Endometrium (tissue), 2 donors: ENCODE data around the gene CALHM4.
"Not testable (repeated sequence)": the region's sequence is repeated elsewhere in the genome, so short reads cannot be mapped to it uniquely, and the experiment has no call there.

Experiments used
- FAIRE-seq: peaks from 2 replicates; lab custom pipeline; 2012; peaks lifted over from hg19 to GRCh38; lab: Jason Lieb, UNC
- donor health status: control.
- donor health status: control.

Gene CALHM4

DNA sequence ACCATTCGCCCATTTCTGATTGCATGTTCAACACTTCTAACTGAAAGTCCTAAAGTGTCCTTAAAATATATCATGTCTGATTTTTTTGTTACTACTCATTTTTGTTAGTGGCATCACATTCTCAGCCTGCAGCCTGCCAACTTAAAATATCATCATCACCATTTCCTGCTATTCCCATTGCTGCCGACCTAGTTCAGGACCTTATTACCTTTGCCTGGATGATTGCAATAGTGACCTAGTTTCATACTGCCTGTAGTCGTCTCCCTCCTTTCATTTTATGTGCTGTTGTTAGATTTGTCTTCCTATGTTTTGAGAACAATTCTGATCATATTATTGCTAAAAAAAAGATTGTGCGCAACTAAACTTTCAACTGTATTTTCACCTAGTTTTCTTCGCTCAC, 23.9 kb downstream of the CALHM4 start:
- FAIRE-seq: no peak

DNA sequence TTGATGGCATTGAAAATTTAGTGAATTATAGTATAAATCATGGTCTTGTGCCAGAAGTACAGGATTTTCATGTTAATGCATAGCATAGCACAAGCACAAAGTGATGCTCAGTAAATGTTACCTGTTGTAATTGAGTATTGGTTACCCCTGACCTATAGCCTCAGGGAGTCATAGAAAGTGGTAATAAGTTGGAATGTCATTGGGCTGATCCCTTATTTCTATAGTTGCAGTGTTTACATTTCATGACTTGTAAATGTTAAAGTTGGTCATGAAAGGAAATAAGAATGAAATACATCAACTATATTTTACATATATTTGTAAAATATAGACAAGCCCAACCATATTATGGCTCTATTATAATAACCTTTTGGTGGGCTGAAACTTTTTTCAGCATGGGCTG, 24.8 kb downstream of the CALHM4 start:
- FAIRE-seq: no peak

DNA sequence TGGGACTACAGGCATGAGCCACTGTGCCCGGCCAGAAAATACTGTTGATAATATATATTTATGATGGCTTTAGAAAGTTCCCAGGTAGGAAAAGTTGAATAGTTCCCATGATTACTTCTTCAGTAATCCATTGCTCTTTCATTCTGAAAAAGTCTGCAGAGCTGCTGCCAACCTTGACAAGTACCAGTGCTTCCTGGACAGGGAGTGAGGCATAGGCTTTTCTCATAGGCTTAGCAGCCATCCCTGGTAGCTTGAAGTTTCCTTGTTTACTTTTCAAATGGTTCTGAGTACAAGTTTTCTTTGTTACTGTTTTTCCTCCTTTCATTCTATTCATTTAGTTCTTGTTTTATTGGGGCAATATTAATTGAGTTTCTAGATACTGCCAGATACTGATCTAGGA, 25.6 kb downstream of the CALHM4 start:
- FAIRE-seq: no peak

DNA sequence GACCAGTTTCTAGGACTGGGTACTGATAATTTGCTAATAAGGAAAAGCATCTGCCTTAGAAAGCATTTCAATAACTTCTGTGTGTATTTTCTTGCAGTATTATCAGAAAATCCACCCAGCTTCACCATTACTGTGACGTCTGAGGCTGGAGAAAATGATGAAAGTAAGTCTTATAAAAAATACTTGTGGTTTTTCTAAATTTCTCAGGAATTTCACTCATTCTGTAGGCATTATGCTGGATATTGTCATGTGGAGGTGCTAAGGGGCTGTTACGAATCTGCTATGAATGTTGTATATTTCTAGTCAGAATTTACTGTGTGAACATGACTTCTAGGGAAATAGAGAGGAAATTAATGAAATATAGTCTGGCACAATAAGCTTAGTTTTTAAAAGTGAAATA, 26.6 kb downstream of the CALHM4 start:
- FAIRE-seq: no peak

DNA sequence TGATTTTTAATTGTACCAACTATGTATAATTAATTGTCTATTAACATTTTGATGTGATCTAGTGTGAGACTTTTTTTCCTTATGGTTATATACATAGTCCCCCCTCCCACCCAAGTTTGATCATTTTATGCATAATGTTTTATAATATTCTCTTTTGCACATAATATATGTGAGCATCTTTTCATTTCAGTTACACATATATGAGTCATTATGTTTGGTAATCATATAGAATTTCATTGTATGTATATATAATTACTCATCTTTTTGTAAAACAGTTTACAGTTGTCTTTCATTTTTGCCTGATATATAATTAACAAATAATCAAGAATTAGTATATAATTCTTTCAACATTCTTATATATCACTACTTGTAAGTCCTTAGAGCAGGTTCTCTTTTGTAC, 32.7 kb downstream of the CALHM4 start:
- no peak for FAIRE-seq

DNA sequence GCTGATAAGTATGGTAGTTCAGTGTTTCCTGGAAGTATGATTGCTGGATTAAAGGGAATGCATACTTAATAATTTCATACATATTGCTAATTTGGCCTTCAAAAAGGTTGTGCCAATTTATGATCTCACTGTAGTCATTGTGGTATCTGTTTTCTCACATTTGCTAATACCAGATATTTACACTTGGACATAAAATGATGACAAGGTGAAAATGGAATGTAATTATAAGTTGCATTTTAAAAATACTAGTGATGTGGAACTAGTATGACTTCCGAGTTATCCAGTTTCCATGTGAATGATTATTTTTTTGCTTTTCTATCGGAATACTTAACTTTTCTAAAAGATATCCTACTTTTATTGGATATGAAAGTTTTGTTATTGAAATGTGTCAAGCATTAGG, 33.2 kb downstream of the CALHM4 start:
- FAIRE-seq: no peak

DNA sequence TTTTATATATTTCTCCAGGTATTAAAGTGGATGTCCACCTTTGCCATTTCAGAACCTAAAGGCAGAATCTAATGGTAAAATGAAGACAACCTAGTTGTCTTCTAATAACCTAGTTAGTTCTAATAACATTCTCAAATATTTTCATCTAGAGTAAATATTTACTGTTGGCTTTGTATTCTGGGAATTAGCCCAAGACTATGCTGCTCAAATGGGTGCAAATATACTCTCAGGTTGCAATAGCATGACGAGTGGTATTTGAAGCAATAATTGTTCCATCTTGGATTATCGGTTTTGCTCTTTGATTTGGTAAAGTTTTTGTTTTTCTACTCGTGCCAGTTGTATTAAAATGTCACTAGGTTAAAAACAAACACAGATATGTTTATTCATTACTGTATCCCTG, 41.7 kb downstream of the CALHM4 start:
- FAIRE-seq: no peak

DNA sequence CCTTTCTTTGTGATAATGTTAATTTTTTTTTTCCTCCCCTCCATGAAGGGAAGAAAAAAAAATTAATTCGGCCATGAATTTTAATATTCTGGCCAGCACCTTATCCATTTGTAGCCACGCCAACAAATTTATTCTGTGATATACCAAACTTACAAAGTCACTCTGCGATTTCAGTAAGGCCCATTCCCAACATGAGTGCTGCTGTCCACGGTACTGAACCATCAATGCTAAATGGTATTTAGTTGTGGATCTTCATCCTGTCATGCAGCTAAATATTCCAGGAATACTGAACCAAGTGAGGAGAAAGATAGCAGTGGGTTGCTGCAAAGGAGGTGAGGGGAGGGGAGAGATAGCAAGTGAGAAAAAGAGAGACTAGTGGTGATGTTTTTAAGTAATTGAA, 43.3 kb downstream of the CALHM4 start:
- FAIRE-seq: no peak

DNA sequence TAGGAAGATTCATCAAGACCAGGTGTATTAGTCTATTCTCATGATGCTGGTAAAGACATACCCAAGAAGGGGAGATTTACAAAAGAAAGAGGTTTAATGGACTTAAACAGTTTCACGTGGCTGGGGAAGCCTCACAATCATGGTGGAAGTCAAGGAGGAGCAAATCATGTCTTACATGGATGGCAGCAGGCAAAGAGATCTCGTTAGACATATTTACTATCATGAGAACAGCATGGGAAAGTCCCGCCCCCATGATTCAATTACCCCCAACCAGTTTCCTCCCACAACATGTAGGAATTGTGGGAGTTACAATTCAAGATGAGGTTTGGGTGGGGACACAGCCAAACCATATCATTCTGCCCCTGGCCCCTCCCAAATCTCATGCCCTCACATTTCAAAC, 50.4 kb downstream of the CALHM4 start:
- not testable (repeated sequence) for FAIRE-seq

DNA sequence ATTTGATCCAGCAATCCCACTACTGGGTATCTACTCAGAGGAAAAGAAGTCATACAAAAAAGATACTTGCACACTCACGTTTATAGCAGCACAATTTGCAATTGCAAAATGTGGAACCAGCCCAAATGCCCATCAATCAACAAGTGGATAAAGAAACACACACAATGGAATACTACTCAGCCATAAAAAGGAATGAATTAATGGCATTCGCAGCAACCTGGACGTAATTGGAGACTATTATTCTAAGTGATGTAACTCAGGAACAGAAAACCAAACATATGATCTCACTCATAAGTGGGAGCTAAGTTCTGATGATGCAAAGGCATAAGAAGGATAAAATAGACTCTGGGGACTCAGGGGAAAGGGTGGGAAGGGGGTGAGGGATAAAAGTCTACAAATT, 51.3 kb downstream of the CALHM4 start:
- not testable (repeated sequence) for FAIRE-seq

DNA sequence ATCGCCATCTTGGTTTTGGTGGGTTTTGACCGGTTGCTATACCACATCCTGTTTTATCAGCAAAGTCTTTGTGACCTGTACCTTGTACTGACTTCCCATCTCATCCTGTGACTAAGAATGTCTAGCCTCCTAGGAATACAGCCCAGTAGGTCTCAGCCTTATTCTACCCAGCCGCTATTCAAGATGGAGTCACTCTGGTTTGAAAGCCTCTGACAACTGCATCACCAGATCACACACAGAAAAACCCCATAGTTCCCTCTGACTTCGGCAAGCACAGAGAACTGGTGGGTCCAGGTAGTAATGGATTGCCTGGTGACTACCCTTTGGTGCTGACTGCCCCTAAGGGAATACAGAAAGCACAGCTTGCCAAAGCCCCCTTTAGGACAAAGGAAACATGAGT, 52.4 kb downstream of the CALHM4 start:
- no peak for FAIRE-seq
